Activated CD8-positive, alpha-beta memory T cell treated with anti-CD3 and anti-CD28 coated beads for 4 hours (primary cell): Measurements from ENCODE around the gene MT2A.

ENCODE experiments used
- DNase-seq, 2 donors: peaks; one replicate each; pipeline ENCODE4 v3.0.0-alpha.2; 2020; ENCODE audit warnings: low read depth in 2 of 2

MT2A gene

DNA sequence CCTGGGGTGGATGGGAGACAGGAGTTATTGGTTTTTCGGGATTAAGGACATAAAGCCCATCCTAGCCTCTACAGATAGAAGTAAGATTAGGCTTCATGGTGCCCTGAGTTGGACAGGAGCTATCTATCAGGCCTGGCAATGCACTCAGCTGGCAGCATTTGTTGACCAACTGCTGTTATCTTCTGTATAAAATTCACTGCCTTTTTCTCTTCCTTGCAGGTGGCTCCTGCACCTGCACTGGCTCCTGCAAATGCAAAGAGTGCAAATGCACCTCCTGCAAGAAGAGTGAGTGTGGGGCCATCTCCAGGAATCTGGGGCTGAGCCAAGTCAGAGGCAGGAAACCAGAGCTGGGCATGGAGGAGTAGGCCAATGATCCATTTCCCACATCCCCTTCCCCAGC, 30.7 kb downstream of the MT2A start:
- DNase-seq: no peak

GRCh38 chr16:56640076-56640475, 31.7 kb downstream of the MT2A start:
- DNase-seq: no peak

DNA sequence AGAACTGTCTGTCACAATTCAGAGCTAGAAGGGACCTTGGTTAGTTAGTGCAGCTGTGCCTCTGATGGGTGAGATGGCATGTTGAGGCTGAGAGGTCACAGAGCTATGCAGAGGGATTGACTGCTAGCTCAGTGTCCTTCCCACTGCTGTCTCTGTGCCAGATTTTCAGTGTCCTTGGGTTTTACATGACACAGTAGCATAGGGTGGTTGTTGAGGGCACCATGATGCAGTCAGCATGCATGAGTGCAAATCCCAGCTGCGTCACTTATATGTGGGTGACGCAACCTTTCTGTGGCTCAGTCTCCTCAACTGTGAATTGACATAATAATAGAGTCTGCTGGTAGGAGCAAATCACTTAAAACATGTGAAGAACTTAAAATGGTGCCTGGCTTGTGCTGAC, 32.8 kb downstream of the MT2A start:
- DNase-seq: no peak

DNA sequence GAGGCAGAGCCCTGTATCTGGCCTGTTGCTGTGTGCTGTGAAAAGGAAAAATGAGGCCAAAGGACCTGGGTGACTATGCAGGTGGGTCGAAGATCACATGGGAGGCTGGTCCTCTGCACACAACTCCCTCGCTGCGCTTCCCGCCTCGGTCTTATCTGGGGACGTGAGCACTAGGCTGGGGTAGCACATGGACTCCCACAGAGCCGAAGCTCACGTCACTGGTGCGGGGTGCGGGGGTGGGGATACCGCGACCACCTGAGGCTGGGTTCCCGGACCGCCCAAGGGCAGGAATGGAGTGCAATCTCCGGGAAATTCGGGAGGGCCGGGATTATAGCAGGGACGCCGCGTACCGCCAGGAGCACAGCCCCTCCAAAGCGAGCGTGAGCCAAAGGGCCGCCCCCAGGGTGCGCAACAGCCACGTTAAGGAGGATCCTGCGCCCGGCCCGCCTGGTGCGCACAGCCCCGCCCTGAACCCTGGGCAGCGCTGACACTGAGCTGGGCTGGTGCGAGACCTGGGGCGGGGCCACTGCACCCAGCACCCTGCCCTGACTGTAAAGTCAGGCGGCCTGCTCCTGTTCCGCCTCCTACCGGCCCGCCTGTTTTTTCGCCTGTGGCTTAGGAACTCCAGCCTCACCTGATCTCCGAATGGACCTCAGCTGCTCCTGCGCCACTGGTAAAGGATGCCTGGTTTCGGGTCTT, 34.8 kb downstream of the MT2A start:
- DNase-seq: peak; percentile 43

GRCh38 chr16:56643833-56644232, 35.4 kb downstream of the MT2A start:
- no peak for DNase-seq

DNA sequence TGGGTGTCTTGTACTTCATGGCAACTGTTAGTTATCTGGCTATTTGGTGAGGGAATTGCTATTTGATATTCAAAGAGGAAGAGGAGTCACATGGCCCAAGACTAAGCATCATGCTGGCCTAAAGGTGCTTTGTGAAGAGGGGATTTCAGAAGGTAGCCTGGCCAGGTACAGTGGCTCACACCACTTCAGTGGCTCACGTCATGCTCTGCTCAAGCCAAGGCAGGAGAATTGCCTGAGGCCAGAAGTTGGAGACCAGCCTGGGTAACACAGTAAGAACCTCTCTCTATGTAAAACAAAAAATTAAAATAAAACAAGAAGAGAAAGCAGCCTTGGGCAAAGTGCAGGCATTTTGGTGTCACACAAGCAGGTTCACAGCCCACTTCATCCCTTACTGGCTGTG, 36.9 kb downstream of the MT2A start:
- DNase-seq: no peak

DNA sequence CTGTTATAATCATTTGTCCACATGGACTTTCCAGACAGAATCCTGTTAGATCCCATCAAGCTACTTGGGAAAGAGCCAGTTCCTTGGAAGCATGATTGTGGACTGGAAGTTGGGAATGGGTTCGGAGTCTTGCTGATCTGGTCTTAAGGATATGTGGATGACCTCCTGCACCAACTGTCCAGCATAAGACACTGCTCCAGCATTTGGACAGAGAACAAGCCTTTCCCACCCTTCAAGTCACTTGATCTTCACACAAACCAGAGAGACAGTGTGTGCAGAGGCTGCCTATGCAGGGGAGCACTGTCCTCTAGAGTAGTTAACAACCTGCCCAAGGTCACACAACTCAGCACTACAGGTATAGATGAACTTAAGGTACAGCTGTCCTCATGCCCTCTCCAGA, 37.5 kb downstream of the MT2A start:
- DNase-seq: no peak

GRCh38 chr16:56647641-56648431, 39.5 kb downstream of the MT2A start:
- no peak for DNase-seq

DNA sequence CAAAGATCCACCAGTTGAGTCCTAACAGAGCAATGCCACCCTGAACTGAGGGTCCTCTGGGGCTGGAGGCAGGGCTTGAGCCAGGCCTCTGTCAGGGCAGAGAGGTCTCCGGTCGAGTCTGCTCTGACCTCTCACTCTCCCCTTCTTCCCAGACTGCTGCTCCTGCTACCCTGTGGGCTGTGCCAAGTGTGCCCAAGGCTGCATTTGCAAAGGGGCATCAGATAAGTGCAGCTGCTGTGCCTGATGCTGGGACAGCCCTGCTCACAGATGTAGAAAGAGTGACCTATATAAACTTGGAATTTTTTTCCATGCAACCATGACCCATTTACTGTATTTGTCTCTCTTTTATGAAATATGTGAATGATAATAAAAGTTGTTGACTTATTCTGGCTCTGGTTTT, 40.9 kb downstream of the MT2A start:
- DNase-seq: no peak

- no peak for DNase-seq
These were observed 41.4 kb downstream of the MT2A start for GRCh38 chr16:56649820-56650219.

DNA sequence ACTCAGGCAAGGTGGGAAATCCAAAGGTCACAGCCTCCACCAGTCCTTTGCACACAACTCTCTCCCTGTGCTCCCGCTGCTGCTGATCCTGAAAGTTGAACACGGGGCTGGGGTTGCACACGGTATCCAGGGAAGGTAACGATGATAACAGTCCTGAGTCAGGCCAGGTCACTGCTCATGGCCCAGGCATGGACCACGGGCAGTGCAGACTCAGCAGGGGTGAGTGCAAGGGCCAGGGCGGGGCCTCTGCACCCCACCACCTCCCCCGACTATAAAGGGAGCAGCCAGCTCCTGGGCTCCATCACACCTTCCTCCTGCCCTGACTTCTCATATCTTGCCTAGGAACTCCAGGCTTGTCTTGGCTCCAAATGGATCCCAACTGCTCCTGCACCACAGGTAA, 43.2 kb downstream of the MT2A start, which contains the start of gene MT1B:
Gene MT1B (plus strand): TSS at position 301 of the 400 bp plus-strand sequence. CDS start 68 bp downstream, at position 369.
- DNase-seq: no peak

- DNase-seq: no peak
These were observed 44.2 kb downstream of the MT2A start for GRCh38 chr16:56652600-56652999.

DNA sequence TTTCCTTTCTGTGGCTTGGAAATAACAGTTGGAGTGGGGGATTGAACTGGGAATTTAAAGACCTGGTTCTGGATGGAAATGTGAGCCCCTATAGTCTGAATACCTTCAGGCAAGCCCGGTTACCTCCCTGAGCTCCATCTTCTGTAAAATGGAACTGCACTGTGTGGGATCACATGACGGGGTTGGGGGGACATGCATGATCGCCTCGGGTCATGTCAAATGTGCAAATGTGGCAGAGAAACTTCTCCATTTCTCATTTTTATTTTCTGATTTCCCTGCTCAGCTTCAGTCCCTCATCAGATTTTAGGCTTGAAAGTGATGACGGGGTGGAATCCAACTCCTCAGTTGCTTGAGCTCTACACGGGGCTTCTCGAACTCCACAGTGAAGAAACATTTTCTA, 44.8 kb downstream of the MT2A start:
- no peak for DNase-seq

GRCh38 chr16:56657555-56658326, 49.4 kb downstream of the MT2A start, which contains the start of gene MT1F:
MT1F (plus strand) TSS chr16:56657959; CDS start chr16:56658059, 100 bp downstream.
- DNase-seq: peak in 1 of 2 donors; percentile 42

DNA sequence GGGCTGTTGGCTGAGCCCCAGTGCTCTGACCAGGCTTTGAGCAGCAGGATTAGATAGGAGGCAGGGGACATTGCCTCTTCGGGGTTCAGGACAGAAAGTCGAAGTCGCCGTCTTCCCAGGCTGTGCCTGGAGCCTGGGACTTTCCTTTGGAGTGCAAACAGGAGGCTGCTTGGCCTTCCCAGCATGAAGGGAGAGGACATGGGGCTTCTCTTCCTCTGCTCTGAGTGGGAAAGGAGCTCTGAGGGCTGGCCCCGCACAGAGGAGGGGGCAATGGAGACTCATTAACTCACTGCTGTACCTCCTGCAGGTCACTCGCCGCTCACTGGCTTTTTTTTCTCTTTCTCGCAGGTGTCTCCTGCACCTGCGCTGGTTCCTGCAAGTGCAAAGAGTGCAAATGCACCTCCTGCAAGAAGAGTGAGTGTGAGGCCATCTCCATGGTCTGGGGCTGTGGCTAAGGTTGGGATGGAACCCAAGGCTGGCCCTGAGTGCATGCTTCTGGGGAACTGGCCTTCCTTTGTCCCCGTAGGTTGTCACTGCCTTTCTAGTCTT, 50.0 kb downstream of the MT2A start:
- DNase-seq: no peak
